Iris pigment epithelial cell (primary cell): ENCODE measurements around the gene LCA5.
"Not testable (repeated sequence)": the region's sequence is repeated elsewhere in the genome, so short reads cannot be mapped to it uniquely, and the experiment has no call there.

Experiments
- DNase-seq: peaks from one replicate; pipeline ENCODE4 v3.0.0-alpha.2; 2011; ENCODE audit warnings: low read depth

The LCA5 gene

GRCh38 chr6:79536954-79537747 is at the start of gene LCA5:
TSS of gene LCA5 (minus strand) at chr6:79537430. CDS start at chr6:79518894, 18,536 bp downstream.
- DNase-seq = peak; percentile 99

- DNase-seq = peak; percentile 61
These were observed 49.3 kb upstream of the LCA5 start for GRCh38 chr6:79586548-79586947.

GRCh38 chr6:79584332-79584731 is 47.1 kb upstream of the LCA5 start:
- DNase-seq = no peak

GRCh38 chr6:79577926-79578325 is 40.7 kb upstream of the LCA5 start:
- not testable (repeated sequence) for DNase-seq

- peak; percentile 92 for DNase-seq
These were observed 37.5 kb upstream of the LCA5 start for GRCh38 chr6:79574630-79575225.

- DNase-seq = no peak
These were observed 36.9 kb upstream of the LCA5 start for GRCh38 chr6:79574174-79574573.

GRCh38 chr6:79571030-79571367 is 33.8 kb upstream of the LCA5 start:
- DNase-seq = no peak

- DNase-seq = peak; percentile 86
These were observed 33.1 kb upstream of the LCA5 start for GRCh38 chr6:79570129-79571029.

GRCh38 chr6:79568996-79569395 is 31.8 kb upstream of the LCA5 start:
- no peak for DNase-seq

GRCh38 chr6:79564636-79565035 is 27.4 kb upstream of the LCA5 start:
- DNase-seq = no peak

- no peak for DNase-seq
These were observed 22.5 kb upstream of the LCA5 start for GRCh38 chr6:79559706-79560105.

GRCh38 chr6:79557673-79558467 is 20.6 kb upstream of the LCA5 start:
- peak; percentile 10 for DNase-seq

- DNase-seq = no peak
These were observed 17.1 kb upstream of the LCA5 start for GRCh38 chr6:79554305-79554704.

GRCh38 chr6:79551401-79551800 is 14.2 kb upstream of the LCA5 start:
- DNase-seq = no peak

- no peak for DNase-seq
These were observed 11.1 kb upstream of the LCA5 start for GRCh38 chr6:79548304-79548703.

- DNase-seq = peak; percentile 61
These were observed 9.0 kb upstream of the LCA5 start for GRCh38 chr6:79546186-79546585.

GRCh38 chr6:79544939-79545450 is 7.8 kb upstream of the LCA5 start:
- peak; percentile 100 for DNase-seq

- peak; percentile 88 for DNase-seq
These were observed 7.2 kb upstream of the LCA5 start for GRCh38 chr6:79544299-79544927.

- DNase-seq = no peak
These were observed 6.7 kb upstream of the LCA5 start for GRCh38 chr6:79543886-79544285.

GRCh38 chr6:79543411-79543810 is 6.2 kb upstream of the LCA5 start:
- no peak for DNase-seq
